Measurements from ENCODE around the gene FAM171A2.

DNA sequence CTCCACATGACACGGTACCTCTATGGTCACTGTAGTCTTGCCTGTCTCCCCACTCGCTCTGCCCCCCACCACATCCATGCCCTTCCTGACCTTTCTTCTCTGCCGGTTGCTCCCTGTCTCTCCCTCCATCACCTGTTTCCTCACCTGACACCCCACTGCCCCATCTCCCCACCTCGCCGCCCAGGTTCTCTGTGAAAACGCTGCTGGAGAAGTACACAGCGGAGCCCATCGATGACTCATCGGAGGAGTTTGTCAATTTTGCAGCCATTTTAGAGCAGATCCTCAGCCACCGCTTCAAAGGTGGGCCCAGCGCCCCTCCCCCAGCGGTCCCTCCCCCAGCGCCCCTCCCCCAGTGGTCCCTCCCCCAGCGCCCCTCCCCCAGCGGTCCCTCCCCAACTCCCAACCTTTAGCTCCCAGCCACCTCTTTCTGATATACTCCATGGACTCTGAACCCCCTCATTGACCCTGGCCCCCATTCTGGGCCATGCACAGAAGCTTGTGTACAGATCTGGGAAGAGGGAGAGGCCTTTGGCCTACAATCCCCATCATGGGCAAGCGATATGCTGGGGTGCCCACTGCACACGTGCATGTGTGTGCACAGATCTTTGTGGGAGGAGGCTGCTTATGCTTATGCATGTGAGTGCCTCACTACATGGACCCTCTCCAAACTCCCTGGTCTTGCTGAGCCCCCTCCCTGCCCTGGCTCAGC lies 51.1 kb downstream of the FAM171A2 start:
- TF ChIP-seq, protein P1, sequence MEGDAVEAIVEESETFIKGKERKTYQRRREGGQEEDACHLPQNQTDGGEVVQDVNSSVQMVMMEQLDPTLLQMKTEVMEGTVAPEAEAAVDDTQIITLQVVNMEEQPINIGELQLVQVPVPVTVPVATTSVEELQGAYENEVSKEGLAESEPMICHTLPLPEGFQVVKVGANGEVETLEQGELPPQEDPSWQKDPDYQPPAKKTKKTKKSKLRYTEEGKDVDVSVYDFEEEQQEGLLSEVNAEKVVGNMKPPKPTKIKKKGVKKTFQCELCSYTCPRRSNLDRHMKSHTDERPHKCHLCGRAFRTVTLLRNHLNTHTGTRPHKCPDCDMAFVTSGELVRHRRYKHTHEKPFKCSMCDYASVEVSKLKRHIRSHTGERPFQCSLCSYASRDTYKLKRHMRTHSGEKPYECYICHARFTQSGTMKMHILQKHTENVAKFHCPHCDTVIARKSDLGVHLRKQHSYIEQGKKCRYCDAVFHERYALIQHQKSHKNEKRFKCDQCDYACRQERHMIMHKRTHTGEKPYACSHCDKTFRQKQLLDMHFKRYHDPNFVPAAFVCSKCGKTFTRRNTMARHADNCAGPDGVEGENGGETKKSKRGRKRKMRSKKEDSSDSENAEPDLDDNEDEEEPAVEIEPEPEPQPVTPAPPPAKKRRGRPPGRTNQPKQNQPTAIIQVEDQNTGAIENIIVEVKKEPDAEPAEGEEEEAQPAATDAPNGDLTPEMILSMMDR (IDR thresholded peaks at IDR 0.05): no peak
- no peak for TF ChIP-seq POLR2A (IDR thresholded peaks at IDR 0.05)
